NCI-H82 treated with DMSO at 0.1 percent for 48 hours (cell line): ENCODE results near the gene PTGIR.
A peak's percentile ranks its signal among the peaks of the same experiment; 100 is the strongest.

Source experiments
- DNase-seq: peaks from one replicate; lab custom pipeline; 2025; ENCODE audit not compliant: unreplicated experiment; lab: John Stamatoyannopoulos, UW

Gene PTGIR

GRCh38 chr19:46624958-46625661 lies at the start of gene PTGIR:
TSS of gene PTGIR (minus strand) at chr19:46625089. CDS start at chr19:46624225, 864 bp downstream.
- DNase-seq, result no peak

GRCh38 chr19:46670813-46671212 lies 45.9 kb upstream of the PTGIR start:
- DNase-seq, result no peak

GRCh38 chr19:46668662-46669061 lies 43.8 kb upstream of the PTGIR start:
- no peak for DNase-seq

- no peak for DNase-seq
Measured at GRCh38 chr19:46665072-46665471, 40.2 kb upstream of the PTGIR start.

- DNase-seq, result peak; percentile 91
Measured at GRCh38 chr19:46661735-46662592, 37.1 kb upstream of the PTGIR start.

- peak; percentile 99 for DNase-seq
Measured at GRCh38 chr19:46661020-46661731, 36.3 kb upstream of the PTGIR start, which contains the start of gene DACT3. TSS of gene DACT3 (minus strand) at chr19:46661182. CDS start at chr19:46661064, 118 bp downstream.

GRCh38 chr19:46660551-46661019 lies 35.7 kb upstream of the PTGIR start:
- no peak for DNase-seq

- no peak for DNase-seq
Measured at GRCh38 chr19:46660008-46660517, 35.2 kb upstream of the PTGIR start.

GRCh38 chr19:46659151-46660007 lies 34.5 kb upstream of the PTGIR start:
- peak; percentile 15 for DNase-seq

- DNase-seq, result no peak
Measured at GRCh38 chr19:46656541-46656940, 31.7 kb upstream of the PTGIR start.

- DNase-seq, result no peak
Measured at GRCh38 chr19:46654621-46655152, 29.8 kb upstream of the PTGIR start.

GRCh38 chr19:46650445-46650844 lies 25.6 kb upstream of the PTGIR start:
- no peak for DNase-seq

GRCh38 chr19:46648961-46649960 lies 24.4 kb upstream of the PTGIR start:
- no peak for DNase-seq

GRCh38 chr19:46648060-46648960 lies 23.4 kb upstream of the PTGIR start:
- no peak for DNase-seq

- no peak for DNase-seq
Measured at GRCh38 chr19:46646402-46646801, 21.5 kb upstream of the PTGIR start.

GRCh38 chr19:46644720-46645119 lies 19.8 kb upstream of the PTGIR start:
- DNase-seq, result no peak

GRCh38 chr19:46640656-46641055 lies 15.8 kb upstream of the PTGIR start:
- no peak for DNase-seq
